Measurements from ENCODE around the gene RIOX2. TPM values are rescaled to one million over a fixed set of nuclear protein-coding genes. Genes with fewer than 3 reads are reported as not detected.

Gene RIOX2
- total and polyA plus RNA-seq, 2 of the 13 experiments (the other 11 are each of a cell fraction or from before 2014, with no cell fraction given), result 19.9 to 43.3 TPM

DNA sequence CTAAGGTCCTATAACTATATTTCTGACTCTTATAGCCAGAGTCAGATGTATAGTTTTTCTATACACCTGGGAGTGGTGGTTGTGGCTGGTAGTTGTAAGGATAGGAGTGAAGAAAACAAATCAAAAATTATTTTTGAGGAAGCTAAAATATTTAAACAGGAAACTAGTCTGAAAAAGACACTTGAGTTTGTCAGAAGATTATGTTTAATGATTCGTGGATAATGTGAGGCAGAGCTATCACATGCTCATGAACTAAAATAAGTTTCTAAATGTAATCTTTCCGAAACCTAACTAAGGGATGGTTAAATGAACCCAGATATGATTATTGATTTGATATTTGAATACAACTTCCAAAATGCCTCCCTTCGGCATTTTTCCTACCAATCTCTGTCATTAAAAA is 32.5 kb upstream of the RIOX2 start:
- no TSS peak for BruUV-seq (replicated peaks)
- Histone ChIP-seq H4K20me1 (ENCODE audit: insufficient read depth, low read length) (no peaks in the 10 kb centered on the region), H2AFZ (ENCODE audit: low read length) (no peak overlapping the region), H3K9me3 (ENCODE audit: low read length) (no peaks in the 10 kb centered on the region), H3K4me3 (replicated peaks in 1 of 3; ENCODE audit: insufficient read depth in 1 of 3, low read depth in 2 of 3, low read length in 3 of 3) (no peak overlapping the region), H3K27me3 (ENCODE audit: control insufficient read depth in 1 of 2, insufficient read depth in 2 of 2, low read length in 2 of 2) (no peaks in the 10 kb centered on the region), H3K4me1 (ENCODE audit: insufficient read depth, low read length) (peaks cover 28% of the 10 kb centered on the region), H3K9ac (ENCODE audit: insufficient read depth, low read depth, low read length) (no peak overlapping the region), H3K4me2 (ENCODE audit: low read depth, low read length) (no peak overlapping the region), H3K79me2 (ENCODE audit: insufficient read depth, low read length) (no peaks in the 10 kb centered on the region), H3K36me3 (replicated peaks in 1 of 2; ENCODE audit: control insufficient read depth in 1 of 2, insufficient read depth in 2 of 2, low read length in 2 of 2) (no peaks in the 10 kb centered on the region), H3K27ac (ENCODE audit: extremely low read length, insufficient read depth, low read length) (no peak overlapping the region)
- intact Hi-C loops (cut with micrococcal nuclease; ENCODE audit: unreplicated experiment), result no loop called here
- DNase-seq (ENCODE audit: low spot score) (no peak), ATAC-seq (no peak), FAIRE-seq (no peak)
- POLR2A ChIA-PET, result no interaction called here
- WGBS (ENCODE audit: low lambda C conversion rate), result 95% methylated on average over 3 of the region's 3 CpGs
- in situ Hi-C loops (cut with HindIII; ENCODE audit: extremely low pct_ligation_motif_present, low pct_unique_long_range_greater_than_20kb), result no loop called here
- CTCF ChIA-PET (ENCODE audit: low intra/inter-chr PET ratio, low total read pairs), result no interaction called here
- TF ChIP-seq RXRB (CRISPR knock-in tag; IDR thresholded peaks at IDR 0.05; ENCODE audit: borderline replicate concordance), result no peak
- TF ChIP-seq NCOR1 (IDR thresholded peaks at IDR 0.05; ENCODE audit: borderline replicate concordance, low read length), result no peak
- TF ChIP-seq ZKSCAN8 (CRISPR knock-in tag; IDR thresholded peaks at IDR 0.05; ENCODE audit: borderline replicate concordance), result no peak
- no peak for TF ChIP-seq CHD2 (IDR thresholded peaks at IDR 0.05; ENCODE audit: low read depth, low read length)
- TF ChIP-seq, protein P1, sequence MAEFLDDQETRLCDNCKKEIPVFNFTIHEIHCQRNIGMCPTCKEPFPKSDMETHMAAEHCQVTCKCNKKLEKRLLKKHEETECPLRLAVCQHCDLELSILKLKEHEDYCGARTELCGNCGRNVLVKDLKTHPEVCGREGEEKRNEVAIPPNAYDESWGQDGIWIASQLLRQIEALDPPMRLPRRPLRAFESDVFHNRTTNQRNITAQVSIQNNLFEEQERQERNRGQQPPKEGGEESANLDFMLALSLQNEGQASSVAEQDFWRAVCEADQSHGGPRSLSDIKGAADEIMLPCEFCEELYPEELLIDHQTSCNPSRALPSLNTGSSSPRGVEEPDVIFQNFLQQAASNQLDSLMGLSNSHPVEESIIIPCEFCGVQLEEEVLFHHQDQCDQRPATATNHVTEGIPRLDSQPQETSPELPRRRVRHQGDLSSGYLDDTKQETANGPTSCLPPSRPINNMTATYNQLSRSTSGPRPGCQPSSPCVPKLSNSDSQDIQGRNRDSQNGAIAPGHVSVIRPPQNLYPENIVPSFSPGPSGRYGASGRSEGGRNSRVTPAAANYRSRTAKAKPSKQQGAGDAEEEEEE (CRISPR knock-in tag; IDR thresholded peaks at IDR 0.05; ENCODE audit: borderline replicate concordance), result no peak
- TF ChIP-seq, protein P2, sequence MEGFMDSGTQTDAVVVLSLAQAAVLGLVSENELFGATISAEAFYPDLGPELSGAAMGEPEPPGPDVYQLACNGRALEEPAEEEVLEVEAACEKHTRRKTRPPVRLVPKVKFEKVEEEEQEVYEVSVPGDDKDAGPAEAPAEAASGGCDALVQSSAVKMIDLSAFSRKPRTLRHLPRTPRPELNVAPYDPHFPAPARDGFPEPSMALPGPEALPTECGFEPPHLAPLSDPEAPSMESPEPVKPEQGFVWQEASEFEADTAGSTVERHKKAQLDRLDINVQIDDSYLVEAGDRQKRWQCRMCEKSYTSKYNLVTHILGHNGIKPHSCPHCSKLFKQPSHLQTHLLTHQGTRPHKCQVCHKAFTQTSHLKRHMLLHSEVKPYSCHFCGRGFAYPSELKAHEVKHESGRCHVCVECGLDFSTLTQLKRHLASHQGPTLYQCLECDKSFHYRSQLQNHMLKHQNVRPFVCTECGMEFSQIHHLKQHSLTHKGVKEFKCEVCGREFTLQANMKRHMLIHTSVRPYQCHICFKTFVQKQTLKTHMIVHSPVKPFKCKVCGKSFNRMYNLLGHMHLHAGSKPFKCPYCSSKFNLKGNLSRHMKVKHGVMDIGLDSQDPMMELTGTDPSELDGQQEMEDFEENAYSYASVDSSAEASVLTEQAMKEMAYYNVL (CRISPR knock-in tag; IDR thresholded peaks at IDR 0.05; ENCODE audit: borderline replicate concordance), result no peak
- TF ChIP-seq, protein P3, sequence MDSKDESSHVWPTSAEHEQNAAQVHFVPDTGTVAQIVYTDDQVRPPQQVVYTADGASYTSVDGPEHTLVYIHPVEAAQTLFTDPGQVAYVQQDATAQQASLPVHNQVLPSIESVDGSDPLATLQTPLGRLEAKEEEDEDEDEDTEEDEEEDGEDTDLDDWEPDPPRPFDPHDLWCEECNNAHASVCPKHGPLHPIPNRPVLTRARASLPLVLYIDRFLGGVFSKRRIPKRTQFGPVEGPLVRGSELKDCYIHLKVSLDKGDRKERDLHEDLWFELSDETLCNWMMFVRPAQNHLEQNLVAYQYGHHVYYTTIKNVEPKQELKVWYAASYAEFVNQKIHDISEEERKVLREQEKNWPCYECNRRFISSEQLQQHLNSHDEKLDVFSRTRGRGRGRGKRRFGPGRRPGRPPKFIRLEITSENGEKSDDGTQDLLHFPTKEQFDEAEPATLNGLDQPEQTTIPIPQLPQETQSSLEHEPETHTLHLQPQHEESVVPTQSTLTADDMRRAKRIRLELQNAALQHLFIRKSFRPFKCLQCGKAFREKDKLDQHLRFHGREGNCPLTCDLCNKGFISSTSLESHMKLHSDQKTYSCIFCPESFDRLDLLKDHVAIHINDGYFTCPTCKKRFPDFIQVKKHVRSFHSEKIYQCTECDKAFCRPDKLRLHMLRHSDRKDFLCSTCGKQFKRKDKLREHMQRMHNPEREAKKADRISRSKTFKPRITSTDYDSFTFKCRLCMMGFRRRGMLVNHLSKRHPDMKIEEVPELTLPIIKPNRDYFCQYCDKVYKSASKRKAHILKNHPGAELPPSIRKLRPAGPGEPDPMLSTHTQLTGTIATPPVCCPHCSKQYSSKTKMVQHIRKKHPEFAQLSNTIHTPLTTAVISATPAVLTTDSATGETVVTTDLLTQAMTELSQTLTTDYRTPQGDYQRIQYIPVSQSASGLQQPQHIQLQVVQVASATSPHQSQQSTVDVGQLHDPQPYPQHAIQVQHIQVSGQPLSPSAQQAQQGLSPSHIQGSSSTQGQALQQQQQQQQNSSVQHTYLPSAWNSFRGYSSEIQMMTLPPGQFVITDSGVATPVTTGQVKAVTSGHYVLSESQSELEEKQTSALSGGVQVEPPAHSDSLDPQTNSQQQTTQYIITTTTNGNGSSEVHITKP (CRISPR knock-in tag; IDR thresholded peaks at IDR 0.05; ENCODE audit: low read depth), result no peak
- no peak for TF ChIP-seq ZNF136 (CRISPR knock-in tag; IDR thresholded peaks at IDR 0.05; ENCODE audit: low read depth)
- no peak for TF ChIP-seq ELF1 (CRISPR knock-in tag; IDR thresholded peaks at IDR 0.05)
- TF ChIP-seq TCF12 (IDR thresholded peaks at IDR 0.05), result no peak
- no peak for TF ChIP-seq TCF12 (CRISPR knock-in tag; IDR thresholded peaks at IDR 0.05)
- no peak for TF ChIP-seq ZNF737 (CRISPR knock-in tag; IDR thresholded peaks at IDR 0.05; ENCODE audit: borderline replicate concordance)
- TF ChIP-seq, protein P4, sequence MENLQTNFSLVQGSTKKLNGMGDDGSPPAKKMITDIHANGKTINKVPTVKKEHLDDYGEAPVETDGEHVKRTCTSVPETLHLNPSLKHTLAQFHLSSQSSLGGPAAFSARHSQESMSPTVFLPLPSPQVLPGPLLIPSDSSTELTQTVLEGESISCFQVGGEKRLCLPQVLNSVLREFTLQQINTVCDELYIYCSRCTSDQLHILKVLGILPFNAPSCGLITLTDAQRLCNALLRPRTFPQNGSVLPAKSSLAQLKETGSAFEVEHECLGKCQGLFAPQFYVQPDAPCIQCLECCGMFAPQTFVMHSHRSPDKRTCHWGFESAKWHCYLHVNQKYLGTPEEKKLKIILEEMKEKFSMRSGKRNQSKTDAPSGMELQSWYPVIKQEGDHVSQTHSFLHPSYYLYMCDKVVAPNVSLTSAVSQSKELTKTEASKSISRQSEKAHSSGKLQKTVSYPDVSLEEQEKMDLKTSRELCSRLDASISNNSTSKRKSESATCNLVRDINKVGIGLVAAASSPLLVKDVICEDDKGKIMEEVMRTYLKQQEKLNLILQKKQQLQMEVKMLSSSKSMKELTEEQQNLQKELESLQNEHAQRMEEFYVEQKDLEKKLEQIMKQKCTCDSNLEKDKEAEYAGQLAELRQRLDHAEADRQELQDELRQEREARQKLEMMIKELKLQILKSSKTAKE (CRISPR knock-in tag; IDR thresholded peaks at IDR 0.05; ENCODE audit: borderline replicate concordance), result no peak
- no peak for TF ChIP-seq HNRNPL (IDR thresholded peaks at IDR 0.05; ENCODE audit: low read depth, low read length)

Data from HepG2 (cell line).